Measurements from ENCODE around the gene UPK1B. TPM values are rescaled to one million over a fixed set of nuclear protein-coding genes. Genes with fewer than 3 reads are reported as not detected.
"Not testable (repeated sequence)": the region's sequence is repeated elsewhere in the genome, so short reads cannot be mapped to it uniquely, and the experiment has no call there.

Gene UPK1B
- total RNA-seq, 2 experiments from 2014 or later, result not detected

GRCh38 chr3:119242387-119243057 lies 69.1 kb downstream of the UPK1B start:
- peaks cover 28% of the 10 kb centered on the region for H3K4me1 Mint-ChIP-seq (ENCODE audit: low read depth)
- DNase-seq; H3K4me3 Mint-ChIP-seq; H3K27ac Mint-ChIP-seq; POLR2A ChIA-PET; H3K36me3 Mint-ChIP-seq (ENCODE audit: low read depth); ATAC-seq; H3K9me3 Mint-ChIP-seq (ENCODE audit: insufficient read depth); H3K27me3 Mint-ChIP-seq (ENCODE audit: low read depth): not testable (repeated sequence)
- CTCF ChIA-PET, result interaction anchor here (1.3 to 3.6 kb wide), 12 partner anchors 12 to 359 kb away, joined by 5 to 71 read pairs (median 12); partner anchors contain the start of genes IGSF11 and TEX55

- H3K27me3 Mint-ChIP-seq (ENCODE audit: low read depth); H3K27ac Mint-ChIP-seq; DNase-seq; H3K9me3 Mint-ChIP-seq (ENCODE audit: insufficient read depth); ATAC-seq; H3K36me3 Mint-ChIP-seq (ENCODE audit: low read depth); H3K4me3 Mint-ChIP-seq; POLR2A ChIA-PET: not testable (repeated sequence)
- peaks cover 25% of the 10 kb centered on the region for H3K4me1 Mint-ChIP-seq (ENCODE audit: low read depth)
- CTCF ChIA-PET, result interaction anchor here (1.1 to 3.6 kb wide), 2 partner anchors 208 to 359 kb away, joined by 3 to 71 read pairs; no protein-coding TSS in a partner anchor
These were observed 69.7 kb downstream of the UPK1B start for GRCh38 chr3:119243058-119243529.

DNA sequence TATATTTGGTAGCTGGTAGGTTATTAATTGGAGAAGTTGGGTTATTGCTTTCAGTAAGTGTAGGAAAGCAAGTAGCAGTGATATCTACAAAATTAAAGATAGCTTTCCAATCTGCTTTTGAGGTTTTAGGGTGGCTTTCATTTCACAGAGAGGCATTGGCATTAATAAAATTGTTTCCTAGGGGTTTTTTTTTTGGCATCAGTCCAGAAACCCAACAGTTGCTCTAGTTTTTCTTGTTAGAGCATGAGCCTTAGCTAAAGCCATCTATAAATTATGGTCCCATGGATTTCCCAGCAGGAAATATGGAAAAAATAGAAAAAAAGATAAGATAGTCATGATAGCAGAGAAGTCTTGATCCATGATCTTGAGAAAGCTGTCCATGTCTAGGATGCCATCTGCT lies 70.3 kb downstream of the UPK1B start:
- ATAC-seq (no peak), DNase-seq (no peak)
- no peak overlapping the region for H3K27ac Mint-ChIP-seq
- CTCF ChIA-PET, result interaction anchor here (1.1 to 1.5 kb wide), 2 partner anchors 15 to 208 kb away, joined by 3 to 4 read pairs; no protein-coding TSS in a partner anchor
- H3K4me3 Mint-ChIP-seq, result no peak overlapping the region
- POLR2A ChIA-PET, result no interaction called here
- no peaks in the 10 kb centered on the region for H3K36me3 Mint-ChIP-seq (ENCODE audit: low read depth)
- peaks cover 7% of the 10 kb centered on the region for H3K9me3 Mint-ChIP-seq (ENCODE audit: insufficient read depth)
- H3K4me1 Mint-ChIP-seq (ENCODE audit: low read depth), result peaks cover 21% of the 10 kb centered on the region
- peaks cover 2% of the 10 kb centered on the region for H3K27me3 Mint-ChIP-seq (ENCODE audit: low read depth)

DNA sequence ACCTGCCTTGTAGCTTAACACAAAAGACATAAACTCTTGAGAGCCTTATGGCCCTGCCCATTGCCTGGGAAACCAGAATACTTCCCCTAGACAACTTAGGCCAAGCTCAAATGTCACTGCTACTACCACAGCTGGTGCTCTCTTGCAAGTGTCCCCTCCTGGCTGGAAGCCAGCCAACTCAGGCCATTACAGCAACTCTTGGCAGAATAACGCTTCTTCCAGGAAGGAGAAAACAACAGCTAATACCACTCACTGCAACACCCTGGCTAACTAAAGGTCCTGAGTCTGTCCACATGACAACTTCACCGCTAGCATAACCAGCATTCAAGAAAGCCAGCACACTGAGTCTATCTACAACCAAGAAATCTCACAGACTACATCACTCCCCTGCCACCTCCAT lies 72.4 kb downstream of the UPK1B start:
- no peak overlapping the region for H3K4me3 Mint-ChIP-seq
- POLR2A ChIA-PET, result no interaction called here
- CTCF ChIA-PET, result interaction anchor here (1.4 to 1.8 kb wide), 2 partner anchors 12 to 211 kb away, joined by 3 to 4 read pairs; partner anchors contain the start of gene IGSF11
- peaks cover 8% of the 10 kb centered on the region for H3K4me1 Mint-ChIP-seq (ENCODE audit: low read depth)
- H3K27me3 Mint-ChIP-seq (ENCODE audit: low read depth), result peaks cover 12% of the 10 kb centered on the region
- H3K9me3 Mint-ChIP-seq (ENCODE audit: insufficient read depth), result peaks cover 17% of the 10 kb centered on the region
- H3K36me3 Mint-ChIP-seq (ENCODE audit: low read depth), result no peaks in the 10 kb centered on the region
- ATAC-seq (no peak), DNase-seq (no peak)
- no peak overlapping the region for H3K27ac Mint-ChIP-seq

Other genes starting within 250 kb of the UPK1B start
- 1 to 10 TPM; 2.0 to 2.5 TPM for gene IGSF11, start 138.8 kb upstream of the UPK1B start, total RNA-seq
- not detected for gene TEX55, start 27.4 kb upstream of the UPK1B start, total RNA-seq
- gene B4GALT4, start 67.3 kb downstream of the UPK1B start, total RNA-seq, result 10 to 100 TPM; 16.3 to 16.4 TPM
- 1 to 10 TPM; 2.3 to 2.5 TPM for gene ARHGAP31, start 120.8 kb downstream of the UPK1B start, total RNA-seq

All from activated CD8-positive, alpha-beta T cell treated with anti-CD3 and anti-CD28 coated beads, Interleukin-2, amount 10 ng/mL, durations not matched to agents 7 days and 5 days (primary cell).